ACHN (cell line): ENCODE results near the gene PRKN.
"Not testable (repeated sequence)": the region's sequence is repeated elsewhere in the genome, so short reads cannot be mapped to it uniquely, and the experiment has no call there.

Experiments used
- DNase-seq: peaks from one replicate; pipeline ENCODE4 v3.0.0-alpha.2; 2015
- in situ Hi-C: cut with HindIII; loops from 2 replicates; pipeline ENCODE4 v1.10.0; 2017; ENCODE audit warnings: low sequenced_read_pairs, low pct_ligation_motif_present, low pct_unique_long_range_greater_than_20kb

Gene PRKN

DNA sequence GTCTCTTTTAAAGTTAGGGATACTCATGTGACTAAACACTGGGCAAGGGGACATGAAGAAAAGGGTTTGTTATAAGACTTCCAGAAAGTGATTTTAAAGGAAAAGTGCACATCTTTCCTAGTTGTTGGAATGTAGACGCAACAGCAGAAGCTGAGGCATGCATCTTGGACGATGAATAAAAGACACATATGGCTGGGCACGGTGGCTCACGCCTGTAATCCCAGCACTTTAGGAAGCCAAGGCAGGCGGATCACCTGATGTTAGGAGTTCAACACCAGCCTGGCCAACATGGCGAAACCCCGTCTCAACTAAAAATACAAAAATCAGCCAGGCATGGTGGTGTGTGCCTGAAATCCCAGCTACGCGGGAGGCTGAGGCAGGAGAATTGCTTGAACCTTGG, 905.4 kb downstream of the PRKN start:
- DNase-seq, in situ Hi-C loops: not testable (repeated sequence)

DNA sequence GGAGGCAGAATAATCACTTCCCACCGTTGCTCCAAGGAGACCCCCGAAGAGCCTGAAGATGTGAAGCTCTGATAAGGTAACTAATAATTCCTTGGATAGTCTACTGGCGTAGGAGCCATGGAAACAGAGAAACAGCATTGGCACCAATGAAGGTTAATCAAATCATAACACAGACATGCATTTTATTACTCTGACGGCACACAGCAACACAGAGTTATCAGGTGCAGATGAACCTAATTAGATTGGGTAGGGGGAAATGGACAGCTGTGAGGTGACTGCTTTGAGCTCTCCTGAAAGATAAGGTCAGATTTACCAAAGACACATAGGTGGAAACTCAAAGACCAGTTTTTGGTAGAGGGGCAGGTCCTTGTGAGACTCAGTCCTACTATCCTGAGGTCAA, 909.7 kb downstream of the PRKN start:
- in situ Hi-C loops = no loop called here

DNA sequence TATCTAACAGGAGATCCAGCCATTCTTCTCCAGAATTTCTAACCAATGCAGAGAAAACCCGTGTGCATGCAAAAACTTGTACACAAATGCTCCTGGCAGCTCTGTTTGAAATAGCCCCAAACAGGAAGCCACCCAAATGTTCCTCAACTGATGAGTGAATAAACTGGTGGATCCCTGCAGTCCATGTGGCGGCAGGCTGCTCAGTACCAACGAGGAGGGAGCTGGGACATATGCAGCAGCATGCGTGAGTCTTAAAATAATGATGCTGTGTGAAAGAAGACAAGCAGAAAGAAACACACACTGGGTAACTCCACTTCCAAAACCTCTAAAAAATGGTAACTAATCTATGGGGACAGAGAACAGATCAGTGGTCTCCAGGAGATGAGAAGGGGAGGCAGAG, 911.6 kb downstream of the PRKN start:
- in situ Hi-C loops = no loop called here
- no peak for DNase-seq

More for the DNA sequence above, 909.7 kb downstream of the PRKN start:
- DNase-seq = no peak

DNA sequence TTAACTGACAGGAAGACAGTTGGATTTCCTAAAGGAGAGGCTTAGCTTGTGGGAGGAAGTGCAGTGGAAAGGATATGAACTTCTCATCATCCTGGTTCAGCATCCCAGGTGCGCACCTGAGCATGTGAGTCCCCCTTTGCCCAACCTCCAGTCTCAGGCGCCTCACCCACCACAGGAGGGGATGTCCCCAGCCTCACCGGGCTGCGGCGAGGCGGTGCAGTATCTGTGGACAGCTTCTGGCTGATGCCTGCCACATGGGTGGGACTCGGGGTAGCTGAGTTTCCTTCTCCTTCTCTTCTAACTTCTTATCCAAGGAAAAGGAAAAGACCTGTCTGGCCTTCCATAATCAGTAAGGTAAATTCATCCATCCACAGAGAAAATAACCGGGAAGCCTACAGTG, 914.4 kb downstream of the PRKN start:
- DNase-seq = no peak
- in situ Hi-C loops = no loop called here

DNA sequence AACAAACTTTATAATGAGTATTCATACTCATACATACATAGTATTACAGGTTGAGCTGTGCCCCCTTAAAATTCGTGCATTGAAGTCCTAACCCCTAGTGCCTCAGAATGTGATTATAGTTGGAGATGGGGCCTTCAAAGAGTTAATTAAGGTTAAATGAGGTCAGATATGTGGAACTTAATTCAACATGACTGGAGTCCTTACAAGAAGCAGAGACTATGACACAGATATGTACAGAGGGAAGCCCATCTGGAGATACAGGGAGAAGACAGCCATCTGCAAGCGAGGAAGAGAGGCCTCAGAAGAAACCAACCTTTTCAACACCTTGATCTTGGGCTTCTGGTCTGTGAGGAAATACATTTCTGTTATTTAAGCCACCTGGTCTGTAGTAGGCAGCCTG, 917.6 kb downstream of the PRKN start:
- no peak for DNase-seq
- in situ Hi-C loops = no loop called here

DNA sequence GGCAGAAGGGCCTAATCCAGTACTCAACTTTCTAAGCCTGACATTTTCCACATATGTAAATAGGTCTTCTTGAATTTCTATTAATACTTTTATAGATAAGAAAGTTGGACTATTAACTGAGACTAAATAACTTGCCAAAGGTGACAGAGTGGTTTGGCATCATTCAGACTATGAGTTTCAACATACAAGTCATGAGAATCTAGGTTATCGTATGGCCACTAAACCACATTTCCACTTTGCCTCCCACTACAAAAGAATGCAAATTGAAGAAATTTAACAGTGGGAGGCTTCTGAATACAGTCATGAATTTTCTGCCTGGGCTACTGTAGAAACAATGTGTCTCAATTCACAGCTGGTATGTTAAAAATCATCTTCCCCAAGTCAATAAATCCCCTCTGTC, 922.7 kb downstream of the PRKN start:
- in situ Hi-C loops = no loop called here
- DNase-seq = no peak

DNA sequence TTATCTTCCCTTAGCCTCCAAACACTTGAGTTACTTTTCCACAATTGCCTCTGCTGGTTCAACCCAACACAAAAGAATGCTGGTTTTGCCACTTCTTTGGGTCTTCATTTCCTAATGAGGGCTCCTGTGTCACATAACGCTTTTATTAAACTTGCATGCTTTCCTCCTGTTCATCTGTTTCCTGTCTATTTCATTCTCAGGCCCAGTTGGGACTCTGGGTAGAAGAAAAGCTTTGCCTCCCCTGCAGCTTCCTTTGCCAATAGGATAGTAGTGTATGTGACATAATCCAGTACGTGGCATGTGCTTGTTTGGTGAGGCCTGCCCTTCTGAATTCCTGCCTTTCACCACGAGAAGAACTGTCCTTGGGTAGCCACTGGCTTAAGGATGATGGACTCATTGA, 924.4 kb downstream of the PRKN start:
- in situ Hi-C loops = no loop called here
- DNase-seq = no peak

DNA sequence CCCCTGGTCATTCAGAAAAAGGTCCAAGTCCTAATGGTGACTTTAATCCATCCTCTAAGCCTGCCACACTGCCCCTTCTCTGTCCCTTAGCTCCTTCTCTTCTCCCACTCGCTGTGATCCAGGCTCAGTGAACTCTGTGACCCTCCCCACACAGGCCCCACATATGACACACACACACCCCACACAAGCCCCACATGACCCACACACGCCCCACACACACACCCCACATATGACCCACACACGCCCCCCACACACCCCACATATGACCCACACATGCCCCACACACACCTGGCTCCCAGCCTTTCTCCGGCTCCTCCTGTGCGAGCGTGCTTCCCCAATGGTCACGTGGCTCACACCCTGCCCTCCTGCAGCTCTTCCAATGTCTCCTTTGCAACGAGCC, 925.3 kb downstream of the PRKN start:
- no peak for DNase-seq
- in situ Hi-C loops = no loop called here

DNA sequence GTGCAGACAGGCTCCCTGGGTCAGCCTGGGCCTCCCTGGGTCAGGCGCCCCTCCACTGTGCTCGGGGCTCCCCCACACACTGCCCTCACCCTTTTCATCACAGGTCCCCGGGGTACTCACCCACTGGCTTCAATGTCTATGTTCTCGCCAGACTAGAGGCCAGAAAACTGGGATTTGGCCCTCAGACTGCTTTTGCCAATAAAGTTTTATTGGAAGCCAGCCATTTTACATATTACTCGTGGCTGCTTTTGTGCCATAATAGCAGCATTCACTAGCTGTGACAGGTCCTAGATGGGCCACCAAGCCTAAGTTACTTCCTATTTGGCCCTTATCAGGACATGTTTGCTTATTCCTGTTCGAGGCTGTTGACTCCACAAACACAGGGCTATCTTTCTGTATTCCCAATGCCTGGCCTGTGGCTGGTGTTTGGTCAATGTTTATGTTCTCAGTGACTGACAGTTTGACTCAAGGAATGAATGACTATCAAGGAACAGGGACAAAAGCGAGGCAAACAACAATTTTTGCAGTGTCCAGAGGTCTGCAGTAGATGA, 928.6 kb downstream of the PRKN start:
- no peak for DNase-seq
- in situ Hi-C loops = no loop called here

DNA sequence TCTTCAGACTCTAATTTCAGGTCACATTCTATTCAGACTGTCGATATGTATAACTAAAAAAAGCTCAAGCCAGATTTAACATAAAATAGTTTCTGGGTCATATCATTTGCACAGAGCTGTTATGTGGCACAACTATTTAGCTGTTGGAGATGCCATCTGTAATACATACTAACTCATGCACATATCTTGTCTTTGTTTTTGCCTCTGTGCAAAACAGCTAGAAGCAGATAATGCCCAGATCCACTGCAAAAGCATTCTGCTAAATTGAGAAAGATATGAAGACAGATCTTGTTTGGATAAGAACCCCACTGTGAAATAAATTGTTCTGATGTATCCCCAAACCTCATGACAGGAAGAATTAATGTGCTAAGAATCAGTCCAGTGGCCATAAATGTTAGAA, 930.9 kb downstream of the PRKN start:
- no peak for DNase-seq
- in situ Hi-C loops = no loop called here

DNA sequence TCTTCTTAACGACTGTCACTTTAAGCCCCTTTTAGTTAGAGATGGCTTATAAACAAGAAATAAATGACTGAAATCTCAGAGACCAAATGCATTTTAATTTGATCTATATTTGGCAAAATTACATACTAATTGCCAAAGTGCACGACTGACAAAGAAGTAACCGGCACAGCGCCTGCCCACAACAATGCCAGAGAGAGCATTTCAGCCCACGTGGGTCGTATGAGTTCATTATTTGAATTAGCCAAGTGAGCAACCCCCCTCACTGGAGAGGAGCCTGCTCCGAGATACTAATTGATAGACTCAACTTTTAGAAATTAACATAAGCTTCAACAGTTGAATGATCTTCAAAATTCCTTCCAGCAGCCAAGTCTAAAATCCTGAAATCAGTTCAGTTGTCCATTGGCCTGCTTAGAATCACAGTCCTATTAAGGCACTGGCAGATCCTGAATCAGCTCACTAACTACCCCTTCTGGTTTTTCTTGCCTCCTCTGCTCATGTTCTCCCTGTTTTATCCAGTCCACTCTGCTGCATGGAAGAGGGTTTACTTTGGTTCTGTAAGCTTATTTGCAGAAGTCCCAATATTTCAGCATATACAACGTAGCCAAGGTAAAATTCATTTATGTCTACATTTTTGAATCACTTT, 934.6 kb downstream of the PRKN start:
- in situ Hi-C loops = no loop called here
- DNase-seq = no peak

DNA sequence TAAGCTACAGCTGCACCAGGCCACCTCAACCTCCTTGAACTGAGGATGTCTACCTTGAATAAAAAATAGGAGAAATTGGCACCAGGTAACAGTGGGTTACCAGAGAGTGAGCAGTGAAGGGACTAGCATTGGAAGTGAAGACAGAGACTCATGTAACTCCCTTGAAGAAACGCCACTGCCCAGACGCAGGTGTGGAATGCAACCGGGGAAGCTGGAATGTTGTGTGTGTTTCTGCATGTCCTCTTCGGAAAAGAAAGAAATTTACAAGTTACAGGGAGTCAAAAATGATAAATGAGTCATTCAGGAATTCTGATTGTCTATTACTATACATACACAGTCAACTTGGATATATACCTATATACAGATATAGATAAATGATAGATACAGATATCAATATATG, 939.0 kb downstream of the PRKN start:
- in situ Hi-C loops = no loop called here
- DNase-seq = no peak

DNA sequence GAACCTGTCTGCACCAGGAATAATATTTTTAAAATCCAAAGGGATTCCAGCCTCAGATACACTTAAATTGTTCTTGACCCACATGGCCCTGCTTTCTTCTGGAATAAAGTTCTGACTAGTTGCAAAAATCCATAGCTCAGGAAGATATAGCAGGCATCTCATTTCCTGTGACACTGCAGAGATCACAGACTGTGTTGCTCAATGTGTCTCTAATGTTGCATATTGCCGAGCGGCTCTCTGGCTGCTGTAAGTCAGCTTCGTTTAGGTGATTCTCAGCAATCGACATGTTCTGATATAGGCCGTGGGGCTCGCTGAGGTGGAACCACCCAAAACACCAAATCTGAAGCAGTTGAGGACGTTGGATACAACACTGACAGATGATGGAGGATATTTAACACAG, 955.4 kb downstream of the PRKN start:
- no peak for DNase-seq
- in situ Hi-C loops = no loop called here

DNA sequence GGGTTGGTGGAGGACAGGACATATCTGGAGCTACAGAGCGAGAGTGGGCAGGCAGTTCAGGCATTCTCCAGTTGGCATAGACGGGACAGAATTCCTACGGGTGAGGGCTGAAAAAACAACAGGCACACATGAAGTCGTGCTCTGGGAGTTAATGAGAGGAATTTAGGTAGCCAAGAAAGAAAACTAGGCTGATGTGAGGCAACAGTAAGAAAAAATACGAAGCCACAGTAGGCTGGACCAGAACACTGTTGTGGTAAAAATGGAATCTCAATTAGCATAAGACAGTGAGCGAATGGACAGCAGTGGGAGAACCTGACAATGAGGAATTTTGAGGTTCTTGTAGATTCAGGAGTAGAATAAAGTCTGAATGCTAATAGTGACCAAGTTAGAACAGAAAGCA, 965.6 kb downstream of the PRKN start:
- DNase-seq = no peak

DNA sequence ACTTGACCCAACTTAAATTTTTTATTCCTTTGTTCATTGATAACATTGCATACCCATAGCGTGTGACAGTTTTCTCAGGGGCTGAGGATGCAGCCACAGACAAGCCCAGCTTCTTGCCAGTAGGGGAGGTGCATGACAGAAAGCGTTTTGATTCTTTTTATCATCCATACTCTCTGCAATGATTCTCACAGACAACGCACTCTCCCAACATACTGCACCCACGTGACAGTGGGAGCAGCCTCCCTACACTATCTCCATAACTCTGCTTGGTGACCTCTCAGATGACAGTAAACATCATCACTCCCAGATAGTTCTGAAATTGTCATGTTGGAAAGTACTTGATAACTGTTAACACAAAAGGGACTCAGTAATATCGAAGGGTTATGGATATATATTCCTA, 972.5 kb downstream of the PRKN start:
- DNase-seq = no peak
- in situ Hi-C loops = no loop called here

More for the DNA sequence above, 965.6 kb downstream of the PRKN start:
- in situ Hi-C loops = no loop called here

DNA sequence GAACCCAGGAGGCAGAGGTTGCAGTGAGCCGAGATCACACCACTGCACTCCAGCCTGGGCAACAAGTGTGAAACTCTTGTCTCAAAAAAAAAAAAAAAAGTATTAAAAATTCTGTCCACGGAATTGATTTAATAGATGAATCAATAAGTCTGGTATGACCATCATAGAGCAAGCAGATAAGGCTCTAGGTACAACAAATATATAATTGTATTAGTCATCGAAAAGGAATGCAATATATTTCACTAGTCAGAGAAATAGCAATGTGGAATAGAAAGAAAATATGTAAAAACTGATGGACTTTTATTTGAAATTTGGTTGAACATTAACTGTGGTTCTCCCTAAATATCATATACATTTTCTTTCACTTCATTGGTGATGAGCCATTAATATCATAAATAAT, 976.9 kb downstream of the PRKN start:
- in situ Hi-C loops = no loop called here

DNA sequence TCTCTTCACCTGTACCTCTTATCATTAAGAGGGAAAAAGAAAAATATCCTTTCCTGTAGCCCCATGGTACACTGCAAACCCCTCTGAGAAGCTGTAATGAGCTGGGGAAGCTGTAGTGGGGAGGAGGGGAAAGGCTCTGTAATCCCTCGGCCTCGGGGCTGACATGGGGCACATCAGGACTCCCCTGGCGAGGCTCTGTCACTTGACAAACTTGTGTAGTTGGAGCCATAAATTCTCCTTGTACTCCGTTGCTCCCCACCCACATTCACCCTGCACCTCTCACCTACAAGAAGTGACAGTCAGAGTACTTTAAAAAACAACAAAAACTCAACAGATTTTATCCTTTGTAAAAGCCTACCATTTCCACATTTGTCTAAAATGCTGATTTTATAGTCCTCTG, 978.0 kb downstream of the PRKN start:
- in situ Hi-C loops = no loop called here
- DNase-seq = no peak

More for the DNA sequence above, 976.9 kb downstream of the PRKN start:
- DNase-seq = peak; percentile 12

DNA sequence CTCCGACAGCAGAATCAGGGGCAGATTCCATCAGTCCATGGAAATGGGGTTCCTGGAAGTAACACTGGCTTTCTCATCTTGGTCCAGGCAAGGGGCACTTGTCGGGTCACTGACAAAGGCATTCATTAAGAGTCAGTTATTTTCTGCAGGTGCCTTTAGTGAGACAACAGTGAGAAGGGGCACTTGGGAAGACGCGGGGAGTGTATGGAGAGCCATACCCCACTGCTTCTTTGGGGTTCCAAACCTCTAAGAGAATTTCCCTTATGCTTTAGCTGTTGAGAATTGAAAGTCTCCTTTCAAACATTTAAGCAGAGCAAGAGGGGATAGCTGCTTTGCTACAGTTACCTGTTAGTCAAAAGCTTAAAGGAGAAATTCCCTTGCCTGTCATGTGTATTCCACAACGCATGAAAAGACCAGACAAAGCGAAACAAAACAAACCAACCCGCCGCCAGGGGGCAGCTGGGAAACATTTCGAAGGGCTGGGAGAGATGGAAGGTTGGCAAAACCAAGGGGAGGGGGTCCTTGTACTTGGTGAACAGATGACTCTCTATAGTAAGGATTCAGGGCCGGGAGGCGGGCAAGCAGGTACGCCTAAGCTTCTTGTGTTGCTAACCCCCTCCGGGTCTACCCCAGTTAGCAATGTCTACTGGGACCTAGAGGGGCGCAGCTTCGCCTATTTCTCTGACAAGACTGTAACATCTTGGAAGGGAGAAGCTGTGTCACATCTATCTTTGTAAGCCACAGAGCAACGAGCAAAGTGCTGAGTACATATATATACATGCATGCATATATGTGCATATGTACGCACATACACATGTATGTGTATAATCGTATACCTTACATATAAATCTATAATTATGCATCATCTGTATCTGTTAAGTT, 978.8 kb downstream of the PRKN start:
- DNase-seq = no peak
- in situ Hi-C loops = no loop called here

DNA sequence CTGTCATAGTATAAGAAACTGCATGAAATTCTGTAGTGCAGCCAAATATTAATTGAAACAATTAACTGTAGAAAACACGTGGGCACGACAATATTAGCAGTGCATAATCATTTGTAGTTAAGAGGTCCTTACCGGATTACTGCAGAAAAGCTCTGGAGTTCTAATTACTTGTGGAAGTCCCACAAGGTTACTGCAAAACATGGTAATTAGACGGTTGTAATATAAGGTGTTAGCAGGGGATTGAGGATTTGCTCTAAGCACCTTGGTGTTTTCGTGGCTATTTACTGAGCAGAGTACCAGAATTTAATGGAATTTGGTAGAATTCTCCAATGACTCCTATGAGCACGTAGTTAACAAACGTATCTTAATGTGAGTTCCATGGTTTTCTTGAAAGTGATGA, 980.1 kb downstream of the PRKN start:
- in situ Hi-C loops = no loop called here
- DNase-seq = no peak

DNA sequence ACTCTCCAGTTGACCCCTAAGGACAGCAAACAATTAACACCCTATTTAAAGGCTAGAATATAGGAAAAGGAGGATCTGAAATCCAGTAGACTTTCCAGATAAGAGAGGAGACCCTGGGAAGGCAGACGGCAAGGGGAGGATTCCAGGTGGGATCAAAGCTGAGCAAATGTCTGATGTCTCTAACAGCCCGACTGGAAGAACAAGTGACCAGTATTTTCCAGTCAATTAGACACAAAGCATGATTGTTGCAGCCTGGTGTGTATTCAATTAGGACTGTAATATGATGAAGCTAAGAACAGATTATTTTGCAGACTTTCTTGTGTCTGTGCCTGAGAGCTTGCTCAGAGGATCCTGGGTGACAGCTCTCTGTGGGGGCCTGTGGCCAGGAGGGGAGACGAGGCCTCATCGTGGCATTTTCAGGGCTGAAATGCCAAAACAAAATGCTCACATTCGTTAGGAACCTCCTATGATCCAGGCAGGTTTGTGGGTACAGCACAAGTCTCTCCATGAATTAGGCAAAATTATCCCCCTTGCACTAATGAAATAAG, 981.9 kb downstream of the PRKN start:
- in situ Hi-C loops = no loop called here

More for the DNA sequence above, 981.9 kb downstream of the PRKN start:
- no peak for DNase-seq
